ENCODE data around the gene CSNK1G2. TPM values are rescaled to one million over a fixed set of nuclear protein-coding genes. Genes with fewer than 3 reads are reported as not detected.

CSNK1G2 gene
- total RNA-seq, 1 donor, result 69.5 TPM

GRCh38 chr19:2026770-2027169, 85.8 kb downstream of the CSNK1G2 start:
- DNase-seq (ENCODE audit: low read depth), result no peak
- no peak for TF ChIP-seq CTCF (IDR thresholded peaks at IDR 0.05; ENCODE audit: insufficient read depth, low read depth, low read length)
- H3K4me3 ChIP-seq (ENCODE audit: low read depth, low read length), result no peak overlapping the region

DNA sequence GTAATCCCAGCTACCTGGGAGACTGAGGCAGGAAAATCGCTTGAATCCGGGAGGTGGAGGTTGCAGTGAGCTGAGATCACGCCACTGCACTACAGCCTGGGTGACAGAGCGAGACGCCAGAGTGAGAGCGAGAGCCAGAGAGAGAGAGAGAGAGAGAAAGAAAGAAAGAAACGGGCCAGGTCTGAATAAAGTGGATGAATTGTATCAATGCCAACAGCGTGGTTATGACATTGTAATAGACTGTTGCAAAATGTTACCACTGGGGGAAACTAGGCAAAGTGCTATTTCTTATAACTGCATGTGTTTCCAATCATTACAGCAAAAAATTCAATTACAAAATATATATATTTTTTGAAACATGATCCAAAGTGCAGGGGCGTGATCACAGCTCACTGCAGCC, 86.4 kb downstream of the CSNK1G2 start:
- DNase-seq (ENCODE audit: low read depth), result peak; percentile 66
- no peak overlapping the region for H3K4me3 ChIP-seq (ENCODE audit: low read depth, low read length)
- no peak for TF ChIP-seq CTCF (IDR thresholded peaks at IDR 0.05; ENCODE audit: insufficient read depth, low read depth, low read length)

Small RNAs within 50 kb of the gene (small RNA-seq; reads per million reads assigned to genes)
- gene AC007136.1, result not detected

Other genes with a start within 250 kb of the CSNK1G2 start
- gene ONECUT3, start 187.7 kb upstream of the CSNK1G2 start, total RNA-seq, result not detected in 2 replicates
- 0.86 and 1.6 TPM in 2 replicates for gene ATP8B3, start 128.9 kb upstream of the CSNK1G2 start, total RNA-seq
- gene REXO1, start 92.7 kb upstream of the CSNK1G2 start, total RNA-seq, result 11.2 and 15.8 TPM in 2 replicates
- gene KLF16, start 77.6 kb upstream of the CSNK1G2 start, total RNA-seq, result 10.4 and 16.8 TPM in 2 replicates
- gene ABHD17A, start 55.7 kb upstream of the CSNK1G2 start, total RNA-seq, result 45.8 and 62.2 TPM in 2 replicates
- gene ADAT3, start 35.8 kb upstream of the CSNK1G2 start, total RNA-seq, result 3.9 and 4.5 TPM in 2 replicates
- 40.6 and 49.2 TPM in 2 replicates for gene SCAMP4, start 35.8 kb upstream of the CSNK1G2 start, total RNA-seq
- gene BTBD2, start 74.5 kb downstream of the CSNK1G2 start, total RNA-seq, result 46.6 and 51.5 TPM in 2 replicates
- 59.2 and 80.9 TPM in 2 replicates for gene MKNK2, start 110.1 kb downstream of the CSNK1G2 start, total RNA-seq
- 31.2 and 36.7 TPM in 2 replicates for gene MOB3A, start 155.2 kb downstream of the CSNK1G2 start, total RNA-seq
- gene IZUMO4, start 155.7 kb downstream of the CSNK1G2 start, total RNA-seq, result 1.3 TPM in 2 replicates
- gene AP3D1, start 210.4 kb downstream of the CSNK1G2 start, total RNA-seq, result 122 and 140 TPM in 2 replicates
- gene DOT1L, start 222.8 kb downstream of the CSNK1G2 start, total RNA-seq, result 5.6 and 8.4 TPM in 2 replicates

Measured in fibroblast of villous mesenchyme (primary cell).